Natural killer cell (primary cell): Measurements from ENCODE around the gene TTLL11. TPM values are rescaled to one million over a fixed set of nuclear protein-coding genes. Genes with fewer than 3 reads are reported as not detected.

Experiments used
- ATAC-seq, 3 donors: fragments of 150-1000 bp in 2 of 3; fragments of 200-7000 bp in 1 of 3; cut with Tn5 transposase; 1 replicate in 1 of 3; 2 replicates in 2 of 3; pipeline ENCODE4 v1.10.0; 2021; ENCODE audit warnings: mild to moderate bottlenecking in 2 of 3, moderate library complexity in 2 of 3
- DNase-seq, 2 donors: peaks; one replicate each; pipeline versions ENCODE4 v3.0.0 to v3.0.0-alpha.2; 2013 to 2021; ENCODE audit warnings: mixed read lengths in 1 of 2
- H3K27ac ChIP-seq: one replicate; pipeline ENCODE4 v1.5.1; 2013; ENCODE audit warnings: mild to moderate bottlenecking, low read length
- H3K27me3 ChIP-seq: one replicate; pipeline ENCODE4 v1.6.1; 2013; ENCODE audit warnings: low read length; ENCODE audit not compliant: control insufficient read depth, insufficient read depth
- H3K36me3 ChIP-seq: one replicate; pipeline ENCODE4 v1.6.1; 2013; ENCODE audit warnings: low read length; ENCODE audit not compliant: control insufficient read depth, insufficient read depth
- H3K4me1 ChIP-seq: one replicate; pipeline ENCODE4 v1.6.1; 2013; ENCODE audit warnings: low read length; ENCODE audit not compliant: control insufficient read depth, insufficient read depth
- H3K4me3 ChIP-seq: one replicate; pipeline ENCODE4 v1.5.1; 2013; ENCODE audit warnings: low read length
- H3K9me3 ChIP-seq: one replicate; pipeline ENCODE4 v1.6.1; 2013; ENCODE audit warnings: low read length; ENCODE audit not compliant: control insufficient read depth, insufficient read depth
- H3K27ac Mint-ChIP-seq, 2 donors: one replicate each; pipeline ENCODE4 v1.8.0; 2022; ENCODE audit warnings: mild to moderate bottlenecking in 2 of 2, mixed read lengths in 2 of 2, moderate library complexity in 1 of 2
- H3K27me3 Mint-ChIP-seq, 2 donors: one replicate each; pipeline ENCODE4 v1.8.0; 2022; ENCODE audit warnings: low read depth in 2 of 2, mixed read lengths in 2 of 2
- H3K36me3 Mint-ChIP-seq: one replicate; pipeline ENCODE4 v1.8.0; 2022; ENCODE audit warnings: mixed read lengths
- H3K4me1 Mint-ChIP-seq, 2 donors: one replicate each; pipeline ENCODE4 v1.8.0; 2022; ENCODE audit warnings: mixed read lengths in 2 of 2
- H3K4me3 Mint-ChIP-seq: one replicate; pipeline ENCODE4 v1.8.0; 2022; ENCODE audit warnings: mild to moderate bottlenecking, moderate library complexity, mixed read lengths
- H3K9me3 Mint-ChIP-seq, 2 donors: one replicate each; pipeline ENCODE4 v1.8.0; 2022; ENCODE audit warnings: mixed read lengths in 2 of 2
- WGBS: methylation state at CpG from one replicate; pipeline ENCODE4 v1.1.7; 2013; ENCODE audit warnings: missing lambda C conversion rate; ENCODE audit not compliant: insufficient coverage; 5-methylcytosine and 5-hydroxymethylcytosine counted together
- intact Hi-C: fragments of 100-400 bp; cut with micrococcal nuclease; formaldehyde crosslinking; loops from one replicate; pipeline ENCODE4 v1.14.2; 2022
- total RNA-seq, 4 donors: library from RNA; stranded (reverse); fragments of 120-200 nt in 1 of 4; gene quantifications; one replicate each; pipeline versions ENCODE4 v1.2.3 to v1.2.4, GENCODE V29; 2013 to 2022
- TF ChIP-seq, protein P1 (sequence below): fragments of 200-600 bp; IDR thresholded peaks from one replicate; pipeline ENCODE4 v1.8.0; 2022; ENCODE audit warnings: antibody characterized with exemption

The TTLL11 gene
- total RNA-seq, 3 donors from 2014 or later (not counting 1 experiment from before 2014, with no cell fraction given) = 3.4 to 4.6 (median 3.6) TPM

DNA sequence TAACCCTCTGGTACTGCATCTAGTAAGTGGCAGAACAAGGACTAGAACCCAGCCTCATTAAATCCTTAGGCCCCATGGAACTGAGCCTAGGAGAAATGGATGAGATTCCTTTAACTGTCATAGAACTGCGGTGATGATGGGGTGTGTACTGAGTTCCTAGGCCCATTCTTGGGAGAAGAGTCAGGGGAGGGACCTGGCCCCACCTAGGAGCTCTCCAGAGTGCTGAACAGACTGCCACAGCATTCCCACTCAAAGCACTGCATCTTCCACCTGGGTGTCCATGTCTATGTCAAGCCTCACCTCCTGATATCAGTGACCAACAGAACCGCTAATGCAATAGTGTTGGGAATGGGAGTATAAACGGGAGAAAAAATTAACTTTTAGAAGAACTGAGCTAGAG lies 36.6 kb downstream of the TTLL11 start:
- Histone ChIP-seq H3K4me1 (peaks cover 10% of the 10 kb centered on the region), H3K9me3 (no peaks in the 10 kb centered on the region), H3K27ac (no peak overlapping the region), H3K4me3 (no peak overlapping the region), H3K27me3 (no peaks in the 10 kb centered on the region), H3K36me3 (no peaks in the 10 kb centered on the region)
- Mint-ChIP-seq H3K4me1 (peaks cover 19 to 20% of the 10 kb centered on the region in 2 donors), H3K9me3 (no peaks in the 10 kb centered on the region), H3K27me3 (no peaks in the 10 kb centered on the region), H3K36me3 (no peaks in the 10 kb centered on the region), H3K4me3 (no peak overlapping the region), H3K27ac (no peak overlapping the region)
- intact Hi-C loops = no loop called here
- 97% methylated on average over 3 of the region's 3 CpGs for WGBS
- DNase-seq (no peak), ATAC-seq (no peak)
- TF ChIP-seq, protein P1, sequence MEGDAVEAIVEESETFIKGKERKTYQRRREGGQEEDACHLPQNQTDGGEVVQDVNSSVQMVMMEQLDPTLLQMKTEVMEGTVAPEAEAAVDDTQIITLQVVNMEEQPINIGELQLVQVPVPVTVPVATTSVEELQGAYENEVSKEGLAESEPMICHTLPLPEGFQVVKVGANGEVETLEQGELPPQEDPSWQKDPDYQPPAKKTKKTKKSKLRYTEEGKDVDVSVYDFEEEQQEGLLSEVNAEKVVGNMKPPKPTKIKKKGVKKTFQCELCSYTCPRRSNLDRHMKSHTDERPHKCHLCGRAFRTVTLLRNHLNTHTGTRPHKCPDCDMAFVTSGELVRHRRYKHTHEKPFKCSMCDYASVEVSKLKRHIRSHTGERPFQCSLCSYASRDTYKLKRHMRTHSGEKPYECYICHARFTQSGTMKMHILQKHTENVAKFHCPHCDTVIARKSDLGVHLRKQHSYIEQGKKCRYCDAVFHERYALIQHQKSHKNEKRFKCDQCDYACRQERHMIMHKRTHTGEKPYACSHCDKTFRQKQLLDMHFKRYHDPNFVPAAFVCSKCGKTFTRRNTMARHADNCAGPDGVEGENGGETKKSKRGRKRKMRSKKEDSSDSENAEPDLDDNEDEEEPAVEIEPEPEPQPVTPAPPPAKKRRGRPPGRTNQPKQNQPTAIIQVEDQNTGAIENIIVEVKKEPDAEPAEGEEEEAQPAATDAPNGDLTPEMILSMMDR = no peak

DNA sequence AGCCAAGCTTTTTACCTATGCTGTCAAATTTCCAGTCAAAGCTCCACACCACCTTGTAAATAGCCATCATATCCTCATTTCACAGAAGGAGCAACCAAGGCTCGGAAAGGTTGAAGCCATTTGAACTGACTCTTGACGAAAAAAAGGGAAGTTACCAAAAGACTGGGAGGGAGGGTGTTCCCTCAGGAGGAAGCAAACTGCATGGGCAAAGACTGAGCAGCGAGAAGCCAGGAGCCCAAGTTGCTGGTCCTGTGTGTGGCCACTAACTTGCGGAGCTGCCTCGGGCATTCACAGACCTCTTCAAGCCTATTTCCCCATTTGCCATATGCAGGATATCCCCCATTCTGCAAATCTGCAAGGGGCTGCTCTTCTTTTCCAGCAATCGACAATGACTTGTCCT lies 37.4 kb downstream of the TTLL11 start:
- Histone ChIP-seq H3K4me3 (no peak overlapping the region), H3K9me3 (no peaks in the 10 kb centered on the region), H3K4me1 (peaks cover 13% of the 10 kb centered on the region), H3K36me3 (no peaks in the 10 kb centered on the region), H3K27me3 (no peaks in the 10 kb centered on the region), H3K27ac (no peak overlapping the region)
- 68% methylated on average over 6 of the region's 6 CpGs for WGBS
- H3K4me1 Mint-ChIP-seq = peaks cover 25 to 27% of the 10 kb centered on the region in 2 donors
- no peaks in the 10 kb centered on the region for H3K27me3 Mint-ChIP-seq
- no peak overlapping the region for H3K4me3 Mint-ChIP-seq
- DNase-seq (no peak), ATAC-seq (no peak)
- TF ChIP-seq, protein P1 = no peak
- no peak overlapping the region for H3K27ac Mint-ChIP-seq
- no peaks in the 10 kb centered on the region for H3K36me3 Mint-ChIP-seq
- H3K9me3 Mint-ChIP-seq = no peaks in the 10 kb centered on the region
- intact Hi-C loops = no loop called here

DNA sequence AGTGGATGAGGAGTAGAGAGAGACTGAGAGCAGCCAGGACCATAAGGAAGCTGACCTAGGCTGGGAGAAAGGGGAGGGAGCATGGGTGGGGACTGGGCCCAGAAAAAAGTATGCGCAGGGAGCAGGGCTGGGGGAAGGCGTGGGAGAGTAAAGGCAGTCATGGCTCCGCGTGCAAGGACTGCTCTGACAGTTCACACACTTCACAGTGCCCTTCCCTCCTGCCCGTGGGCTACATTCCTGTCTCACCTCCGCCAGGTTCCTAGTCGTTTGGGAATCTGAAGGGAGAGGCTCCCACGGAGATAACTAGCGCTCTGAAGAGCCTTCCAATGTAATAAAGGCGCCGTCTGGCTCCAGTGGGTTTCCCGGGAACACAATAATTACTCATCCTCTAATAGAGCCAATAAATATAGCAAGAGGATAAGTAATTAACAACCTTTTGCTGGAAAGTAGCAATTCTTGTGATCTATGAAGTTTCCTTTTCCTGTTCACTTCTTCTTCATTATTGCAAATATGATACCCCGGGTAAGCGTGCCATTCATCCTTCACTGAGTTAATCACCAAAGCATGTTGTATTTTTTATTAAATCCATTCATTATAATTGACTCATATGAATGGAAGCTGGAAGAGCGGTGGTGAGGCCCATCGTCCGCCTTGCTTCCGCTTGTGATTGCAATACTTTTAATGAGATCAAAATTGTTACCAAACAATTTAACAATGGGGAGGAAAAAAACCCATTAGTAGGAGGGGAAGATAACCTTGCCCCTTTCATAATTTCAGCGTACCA lies 39.3 kb downstream of the TTLL11 start:
- ATAC-seq = no peak
- intact Hi-C loops = no loop called here
- no peaks in the 10 kb centered on the region for H3K36me3 Mint-ChIP-seq
- peaks cover 25 to 28% of the 10 kb centered on the region in 2 donors for H3K4me1 Mint-ChIP-seq
- Histone ChIP-seq H3K27me3 (no peaks in the 10 kb centered on the region), H3K27ac (no peak overlapping the region), H3K36me3 (no peaks in the 10 kb centered on the region), H3K9me3 (no peaks in the 10 kb centered on the region), H3K4me3 (no peak overlapping the region), H3K4me1 (peaks cover 13% of the 10 kb centered on the region)
- no peaks in the 10 kb centered on the region for H3K9me3 Mint-ChIP-seq
- DNase-seq = no peak
- H3K27ac Mint-ChIP-seq = peak overlapping the region in 1 of 2 donors; percentile 66
- 94% methylated on average over 11 of the region's 19 CpGs for WGBS
- no peak overlapping the region for H3K4me3 Mint-ChIP-seq
- TF ChIP-seq, protein P1 = no peak
- no peaks in the 10 kb centered on the region for H3K27me3 Mint-ChIP-seq

DNA sequence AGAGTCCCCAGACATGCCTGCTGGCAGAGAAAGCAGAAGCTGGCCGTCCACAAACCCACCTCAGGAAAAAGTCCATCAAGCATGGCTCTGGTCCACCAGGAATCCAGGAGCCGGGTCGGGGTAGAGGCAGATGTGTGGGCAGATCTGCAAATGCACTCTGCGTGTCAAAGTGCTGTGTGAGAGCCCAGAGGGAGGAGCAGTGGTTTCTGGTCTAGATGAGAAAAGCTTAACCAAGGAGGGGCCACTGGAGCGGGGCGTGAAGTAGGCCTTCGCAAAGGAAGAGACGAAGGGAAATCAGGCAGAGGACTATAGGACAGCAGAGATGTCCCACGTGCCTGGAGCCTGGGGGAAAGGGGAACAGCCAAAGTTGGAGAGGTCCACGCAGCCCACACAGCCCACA lies 40.0 kb downstream of the TTLL11 start:
- H3K4me3 Mint-ChIP-seq = no peak overlapping the region
- TF ChIP-seq, protein P1 = no peak
- H3K4me1 ChIP-seq = peaks cover 13% of the 10 kb centered on the region

More for the DNA sequence above, 40.0 kb downstream of the TTLL11 start:
- intact Hi-C loops = no loop called here
- Mint-ChIP-seq H3K9me3 (no peaks in the 10 kb centered on the region), H3K36me3 (no peaks in the 10 kb centered on the region), H3K27ac (peak overlapping the region in 1 of 2 donors; percentile 66), H3K27me3 (no peaks in the 10 kb centered on the region), H3K4me1 (peaks cover 28 to 32% of the 10 kb centered on the region in 2 donors)
- Histone ChIP-seq H3K36me3 (no peaks in the 10 kb centered on the region), H3K27me3 (no peaks in the 10 kb centered on the region), H3K4me3 (no peak overlapping the region), H3K9me3 (no peaks in the 10 kb centered on the region), H3K27ac (no peak overlapping the region)
- DNase-seq (no peak), ATAC-seq (no peak)
- 56% methylated on average over 10 of the region's 10 CpGs for WGBS
